DND-41 (cell line): Measurements from ENCODE around the gene PHF2.

Experiments
- EZH2 ChIP-seq: IDR thresholded peaks from 3 replicates; pipeline ENCODE4 v1.6.1; 2012; ENCODE audit warnings: borderline replicate concordance, low read depth, mild to moderate bottlenecking, moderate library complexity, low read length, inconsistent platforms; ENCODE audit not compliant: severe bottlenecking
- TF ChIP-seq, protein P1 (sequence below): IDR thresholded peaks from 2 replicates; pipeline ENCODE4 v1.5.1; 2012; ENCODE audit warnings: borderline replicate concordance, low read length, moderate library complexity, mild to moderate bottlenecking; ENCODE audit not compliant: poor library complexity, severe bottlenecking; ENCODE audit errors: extremely low read depth

DNA sequence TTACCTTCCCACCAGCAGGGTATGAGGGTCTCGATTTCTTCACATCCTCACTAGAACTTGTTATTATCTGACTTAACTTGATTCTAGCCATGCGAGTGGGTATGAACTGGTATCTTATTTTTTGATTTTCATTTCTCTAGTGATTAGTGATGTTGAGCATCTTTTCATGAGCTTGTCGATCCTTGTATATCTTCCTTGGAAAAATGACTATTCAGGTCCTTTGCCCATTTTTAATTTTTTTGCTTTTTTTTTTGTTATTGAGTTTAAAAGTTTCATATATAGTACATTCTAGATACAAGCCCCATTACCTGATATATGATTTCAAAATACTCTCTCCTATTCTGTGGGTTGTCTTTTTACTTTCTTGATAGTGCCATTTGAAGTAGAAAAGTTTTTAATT lies 61.5 kb downstream of the PHF2 start:
- TF ChIP-seq, protein P1, sequence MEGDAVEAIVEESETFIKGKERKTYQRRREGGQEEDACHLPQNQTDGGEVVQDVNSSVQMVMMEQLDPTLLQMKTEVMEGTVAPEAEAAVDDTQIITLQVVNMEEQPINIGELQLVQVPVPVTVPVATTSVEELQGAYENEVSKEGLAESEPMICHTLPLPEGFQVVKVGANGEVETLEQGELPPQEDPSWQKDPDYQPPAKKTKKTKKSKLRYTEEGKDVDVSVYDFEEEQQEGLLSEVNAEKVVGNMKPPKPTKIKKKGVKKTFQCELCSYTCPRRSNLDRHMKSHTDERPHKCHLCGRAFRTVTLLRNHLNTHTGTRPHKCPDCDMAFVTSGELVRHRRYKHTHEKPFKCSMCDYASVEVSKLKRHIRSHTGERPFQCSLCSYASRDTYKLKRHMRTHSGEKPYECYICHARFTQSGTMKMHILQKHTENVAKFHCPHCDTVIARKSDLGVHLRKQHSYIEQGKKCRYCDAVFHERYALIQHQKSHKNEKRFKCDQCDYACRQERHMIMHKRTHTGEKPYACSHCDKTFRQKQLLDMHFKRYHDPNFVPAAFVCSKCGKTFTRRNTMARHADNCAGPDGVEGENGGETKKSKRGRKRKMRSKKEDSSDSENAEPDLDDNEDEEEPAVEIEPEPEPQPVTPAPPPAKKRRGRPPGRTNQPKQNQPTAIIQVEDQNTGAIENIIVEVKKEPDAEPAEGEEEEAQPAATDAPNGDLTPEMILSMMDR = no peak
- no peak for TF ChIP-seq EZH2
